IPS DF 6.9 (cell line): ENCODE measurements around the gene RTP5.

Experiments
- DNase-seq: peaks from one replicate; pipeline ENCODE4 v3.0.0-alpha.2; 2013; ENCODE audit warnings: low read depth, low spot score
- H3K27ac ChIP-seq: one replicate; pipeline ENCODE4 v1.5.1; 2013; ENCODE audit warnings: low read length, control low read depth
- H3K27me3 ChIP-seq: 2 replicates; pipeline ENCODE4 v1.6.1; 2013; ENCODE audit warnings: mild to moderate bottlenecking, low read length; ENCODE audit not compliant: control insufficient read depth, insufficient read depth
- H3K36me3 ChIP-seq: 2 replicates; pipeline ENCODE4 v1.6.1; 2013; ENCODE audit warnings: low read length; ENCODE audit not compliant: control insufficient read depth, insufficient read depth
- H3K4me1 ChIP-seq: 2 replicates; pipeline ENCODE4 v1.6.1; 2013; ENCODE audit warnings: low read length; ENCODE audit not compliant: control insufficient read depth, insufficient read depth
- H3K4me3 ChIP-seq: 2 replicates; pipeline ENCODE4 v1.5.1; 2013; ENCODE audit warnings: mild to moderate bottlenecking, low read length
- H3K9me3 ChIP-seq: 2 replicates; pipeline ENCODE4 v1.6.1; 2013; ENCODE audit warnings: low read length, inconsistent platforms; ENCODE audit not compliant: control insufficient read depth, insufficient read depth
- WGBS: extraction: QIAGEN DNeasy Blood & Tissue Kit; methylation state at CpG from one replicate; pipeline ENCODE4 v1.1.7; 2013; ENCODE audit warnings: mixed read lengths, missing lambda C conversion rate; ENCODE audit not compliant: insufficient read length, insufficient coverage; 5-methylcytosine and 5-hydroxymethylcytosine counted together

RTP5 gene

DNA sequence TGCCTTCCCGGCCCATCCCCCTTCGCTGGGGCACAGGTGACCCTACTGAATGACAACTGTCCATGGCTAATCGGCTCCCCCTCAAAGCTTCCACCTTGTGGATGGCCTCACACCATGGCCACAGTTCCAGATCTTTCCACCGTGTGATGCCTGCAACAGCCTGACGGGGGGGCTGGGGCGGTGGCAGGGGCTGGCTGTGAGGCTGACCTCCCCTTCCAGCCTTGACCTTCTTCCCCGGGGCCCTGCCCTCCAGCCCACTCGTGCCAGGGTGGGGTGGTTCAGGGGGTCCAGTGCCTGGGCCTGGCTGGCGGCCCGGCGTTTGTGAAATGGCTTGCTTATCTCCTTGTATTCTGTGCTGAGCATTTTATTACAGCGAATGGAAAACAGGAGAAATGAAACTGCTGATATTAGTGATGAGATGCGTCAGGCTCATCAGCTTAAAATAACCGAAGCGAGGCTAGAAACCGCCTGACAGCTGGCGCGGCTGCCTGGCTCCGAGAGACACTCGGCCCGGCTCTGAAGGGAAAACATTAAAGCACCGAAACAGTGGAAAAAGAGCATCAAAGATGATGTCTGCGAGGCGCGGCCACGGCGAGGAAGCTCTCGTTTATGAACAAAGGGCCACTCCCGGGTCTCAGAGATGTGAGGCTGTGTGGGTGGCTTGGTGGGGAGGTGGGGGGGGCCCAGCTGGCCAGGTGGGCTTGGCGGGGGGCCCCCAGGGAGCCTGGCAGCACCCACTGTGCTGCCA is 9.9 kb upstream of the RTP5 start:
- no peak for DNase-seq
- peaks cover 11% of the 10 kb centered on the region for H3K4me1 ChIP-seq

DNA sequence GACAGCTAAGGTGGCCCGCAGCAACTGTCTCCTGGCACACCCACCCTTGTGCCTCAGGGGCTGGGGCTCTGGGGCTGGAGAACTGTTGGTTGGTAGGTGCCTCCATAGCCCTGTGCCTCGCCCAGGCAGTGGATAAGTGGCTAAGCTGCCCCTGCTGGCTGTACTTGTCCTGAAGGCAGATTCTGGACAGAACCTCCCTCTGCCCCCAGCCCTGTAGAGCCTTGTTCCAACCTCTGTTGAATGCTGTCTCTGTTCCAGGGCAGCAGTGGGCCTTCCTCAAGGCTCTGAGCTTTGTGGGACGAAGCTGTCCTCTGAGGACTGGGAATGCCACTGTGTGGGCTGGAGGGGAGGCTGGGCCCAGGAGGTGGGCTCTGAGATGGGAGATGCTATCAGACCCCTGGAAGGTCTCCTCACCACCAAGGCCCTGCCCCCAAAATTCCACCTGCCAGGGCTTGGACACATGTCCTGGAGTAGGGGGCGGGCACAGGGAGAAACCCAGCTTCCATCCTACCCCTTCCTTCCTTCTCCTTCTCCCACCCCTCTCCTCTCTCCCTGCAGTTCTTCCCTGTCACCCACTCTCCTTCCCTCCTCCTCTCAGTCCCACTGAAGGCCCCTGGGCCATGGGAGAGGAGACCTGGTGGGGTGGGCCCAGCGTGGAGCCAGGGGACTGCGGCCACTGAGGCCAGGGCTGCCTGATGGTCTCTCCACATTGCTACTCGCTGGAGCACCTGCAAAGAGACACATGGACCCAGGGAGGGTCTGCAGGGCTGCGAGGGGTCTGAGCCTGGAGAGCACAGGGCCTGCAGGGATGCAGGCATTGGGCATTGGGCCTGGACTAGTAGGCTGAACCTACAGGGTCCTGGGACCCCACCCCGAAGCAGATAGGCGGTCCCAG is 9.1 kb upstream of the RTP5 start:
- Histone ChIP-seq H3K4me1 (peaks cover 12% of the 10 kb centered on the region), H3K27ac (no peak overlapping the region), H3K27me3 (no peaks in the 10 kb centered on the region), H3K36me3 (0 out of 2 replicates have a peak, but pooled peaks cover 3% of the 10 kb centered on the region), H3K9me3 (no peaks in the 10 kb centered on the region), H3K4me3 (no peak overlapping the region)
- no peak for DNase-seq
- WGBS = no CpG with 5 or more reads among the region's 10 CpGs

More for the DNA sequence above, 9.9 kb upstream of the RTP5 start:
- WGBS = no CpG with 5 or more reads among the region's 30 CpGs
- H3K27ac ChIP-seq = no peak overlapping the region
- no peaks in the 10 kb centered on the region for H3K9me3 ChIP-seq
- no peaks in the 10 kb centered on the region for H3K36me3 ChIP-seq
- no peaks in the 10 kb centered on the region for H3K27me3 ChIP-seq
- H3K4me3 ChIP-seq = no peak overlapping the region

GRCh38 chr2:241861264-241861663 is 8.3 kb upstream of the RTP5 start:
- no peak for DNase-seq
- Histone ChIP-seq H3K27ac (no peak overlapping the region), H3K36me3 (0 out of 2 replicates have a peak, but pooled peaks cover 3% of the 10 kb centered on the region), H3K4me3 (no peak overlapping the region), H3K27me3 (no peaks in the 10 kb centered on the region), H3K4me1 (peaks cover 12% of the 10 kb centered on the region), H3K9me3 (no peaks in the 10 kb centered on the region)
- 100% methylated on average over 1 of the region's 1 CpG for WGBS

GRCh38 chr2:241862093-241862492 is 7.4 kb upstream of the RTP5 start:
- H3K27me3 ChIP-seq = no peaks in the 10 kb centered on the region
- 100% methylated on average over 2 of the region's 8 CpGs for WGBS
- H3K27ac ChIP-seq = no peak overlapping the region
- 0 out of 2 replicates have a peak, but pooled peaks cover 3% of the 10 kb centered on the region for H3K36me3 ChIP-seq
- peaks cover 14% of the 10 kb centered on the region for H3K4me1 ChIP-seq
- no peaks in the 10 kb centered on the region for H3K9me3 ChIP-seq
- DNase-seq = no peak
- no peak overlapping the region for H3K4me3 ChIP-seq

DNA sequence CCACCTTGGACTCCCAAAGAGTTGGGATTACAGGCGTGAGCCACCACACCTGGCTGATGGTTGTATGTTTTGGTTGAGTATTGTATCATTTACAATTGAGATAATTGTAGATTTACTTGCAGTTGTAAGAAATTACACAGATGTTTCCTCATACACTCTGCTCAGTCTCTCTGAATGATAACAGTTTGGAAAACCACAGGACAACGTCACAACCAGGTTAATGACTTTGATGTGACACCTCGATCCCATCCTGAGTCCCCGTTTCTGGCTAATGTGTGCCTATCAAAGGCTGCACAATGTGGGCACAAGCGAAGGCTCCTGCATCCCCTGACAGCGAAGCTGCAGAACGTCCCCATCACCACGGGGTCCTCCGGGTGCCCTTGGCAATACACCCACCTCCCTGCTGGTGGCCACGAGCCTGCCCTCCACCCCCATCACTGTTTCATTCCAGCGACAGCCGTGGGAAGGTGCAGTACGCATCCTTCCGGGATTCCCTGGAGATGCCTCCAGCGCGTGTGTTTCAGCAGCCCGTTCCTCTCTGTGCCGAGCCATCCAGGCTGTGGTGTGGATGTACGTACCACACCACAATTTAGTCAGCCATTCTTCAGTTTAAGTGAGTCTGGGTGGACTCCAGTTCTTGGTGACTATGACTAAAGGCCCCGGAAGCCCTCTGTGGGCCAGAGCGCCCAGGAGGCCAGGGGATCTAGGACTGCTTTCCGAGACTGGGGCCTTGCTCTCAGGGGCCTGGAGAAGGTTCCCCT is 6.6 kb upstream of the RTP5 start:
- no peak overlapping the region for H3K27ac ChIP-seq
- WGBS = no CpG with 5 or more reads among the region's 22 CpGs

DNA sequence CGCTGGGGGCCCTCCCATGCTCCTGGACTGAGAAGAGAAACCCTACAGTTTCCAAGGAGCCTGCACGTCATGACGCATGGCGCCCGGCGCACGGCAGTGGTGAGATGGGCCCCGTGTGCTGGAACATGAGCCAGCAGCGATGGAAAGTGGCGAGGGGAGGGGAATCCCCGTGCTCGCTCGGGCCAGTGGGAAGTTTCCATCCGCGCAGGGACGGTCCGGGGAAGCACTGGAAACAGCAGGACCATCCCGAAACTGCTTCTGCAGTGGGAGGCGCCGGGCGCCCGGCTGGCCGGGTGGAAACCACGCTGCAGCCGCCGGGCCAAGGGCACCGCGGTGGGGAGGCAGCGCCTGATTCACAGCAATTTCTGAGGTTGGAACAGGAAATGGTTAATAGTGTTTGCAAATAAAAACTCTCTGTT is 6.0 kb upstream of the RTP5 start:
- H3K27me3 ChIP-seq = no peaks in the 10 kb centered on the region
- WGBS = no CpG with 5 or more reads among the region's 29 CpGs
- no peak overlapping the region for H3K27ac ChIP-seq
- H3K9me3 ChIP-seq = no peaks in the 10 kb centered on the region
- H3K36me3 ChIP-seq = 0 out of 2 replicates have a peak, but pooled peaks cover 3% of the 10 kb centered on the region
- H3K4me1 ChIP-seq = peaks cover 13% of the 10 kb centered on the region
- no peak overlapping the region for H3K4me3 ChIP-seq
- DNase-seq = no peak

More for the DNA sequence above, 6.6 kb upstream of the RTP5 start:
- DNase-seq = no peak
- H3K9me3 ChIP-seq = no peaks in the 10 kb centered on the region
- no peak overlapping the region for H3K4me3 ChIP-seq
- peaks cover 14% of the 10 kb centered on the region for H3K4me1 ChIP-seq
- no peaks in the 10 kb centered on the region for H3K27me3 ChIP-seq
- H3K36me3 ChIP-seq = 0 out of 2 replicates have a peak, but pooled peaks cover 3% of the 10 kb centered on the region

DNA sequence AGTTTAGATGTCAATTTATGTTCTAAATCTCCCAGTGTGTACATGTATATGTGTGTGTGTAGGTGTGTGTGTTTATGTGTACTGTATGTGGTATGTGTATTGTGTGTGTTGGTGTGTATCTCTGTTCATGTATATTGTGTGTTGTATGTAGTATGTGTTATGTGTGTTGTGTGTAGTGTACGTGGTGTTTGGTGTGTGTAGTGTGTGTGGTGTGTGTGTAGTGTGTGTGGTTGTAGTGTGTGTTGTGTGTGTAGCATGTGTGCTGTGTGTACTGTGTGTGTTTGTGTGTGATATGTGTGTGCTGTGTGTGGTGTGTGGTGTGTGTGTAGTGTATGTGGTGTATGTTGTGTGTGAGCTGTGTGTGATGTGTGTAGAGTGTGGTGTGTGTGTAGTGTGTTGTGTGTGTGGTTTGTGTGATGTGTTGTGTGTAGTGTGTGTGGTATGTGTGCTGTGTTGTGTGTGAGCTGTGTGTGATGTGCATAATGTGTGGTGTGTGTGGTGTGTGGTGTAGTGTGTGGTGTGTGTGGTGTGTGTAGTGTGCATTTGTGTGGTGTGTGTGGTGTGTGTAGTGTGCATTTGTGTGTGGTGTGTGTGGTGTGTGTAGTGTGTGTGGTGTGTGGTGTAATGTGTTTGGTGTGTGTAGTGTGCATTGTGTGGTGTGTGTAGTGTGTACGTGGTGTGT is 5.2 kb upstream of the RTP5 start:
- Histone ChIP-seq H3K36me3 (0 out of 2 replicates have a peak, but pooled peaks cover 3% of the 10 kb centered on the region), H3K9me3 (no peaks in the 10 kb centered on the region), H3K27me3 (no peaks in the 10 kb centered on the region), H3K27ac (no peak overlapping the region), H3K4me1 (peaks cover 7% of the 10 kb centered on the region), H3K4me3 (no peak overlapping the region)
- no peak for DNase-seq
- WGBS = 100% methylated on average over 2 of the region's 2 CpGs

DNA sequence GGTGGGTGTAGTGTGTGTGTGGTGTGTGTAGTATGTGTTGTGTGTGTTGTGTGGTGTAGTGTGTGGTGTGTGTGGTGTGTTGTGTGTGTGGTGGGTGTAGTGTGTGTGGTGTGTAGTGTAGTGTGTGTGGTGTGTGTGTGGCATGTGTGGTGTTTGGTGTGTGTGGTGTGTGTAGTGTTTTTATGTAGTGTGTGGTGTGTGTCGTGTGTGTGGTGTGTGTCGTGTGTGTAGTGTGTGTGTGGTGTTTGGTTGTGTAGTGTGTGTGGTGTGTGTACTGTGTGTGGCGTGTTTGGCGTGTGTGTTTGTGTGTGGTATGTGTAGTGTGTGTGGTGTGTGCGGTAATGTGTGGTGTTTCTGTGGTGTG is 4.7 kb upstream of the RTP5 start:
- Histone ChIP-seq H3K27ac (no peak overlapping the region), H3K36me3 (0 out of 2 replicates have a peak, but pooled peaks cover 3% of the 10 kb centered on the region), H3K4me1 (peaks cover 6% of the 10 kb centered on the region), H3K27me3 (no peaks in the 10 kb centered on the region), H3K4me3 (no peak overlapping the region), H3K9me3 (no peaks in the 10 kb centered on the region)
- WGBS = 100% methylated on average over 5 of the region's 5 CpGs
- no peak for DNase-seq

DNA sequence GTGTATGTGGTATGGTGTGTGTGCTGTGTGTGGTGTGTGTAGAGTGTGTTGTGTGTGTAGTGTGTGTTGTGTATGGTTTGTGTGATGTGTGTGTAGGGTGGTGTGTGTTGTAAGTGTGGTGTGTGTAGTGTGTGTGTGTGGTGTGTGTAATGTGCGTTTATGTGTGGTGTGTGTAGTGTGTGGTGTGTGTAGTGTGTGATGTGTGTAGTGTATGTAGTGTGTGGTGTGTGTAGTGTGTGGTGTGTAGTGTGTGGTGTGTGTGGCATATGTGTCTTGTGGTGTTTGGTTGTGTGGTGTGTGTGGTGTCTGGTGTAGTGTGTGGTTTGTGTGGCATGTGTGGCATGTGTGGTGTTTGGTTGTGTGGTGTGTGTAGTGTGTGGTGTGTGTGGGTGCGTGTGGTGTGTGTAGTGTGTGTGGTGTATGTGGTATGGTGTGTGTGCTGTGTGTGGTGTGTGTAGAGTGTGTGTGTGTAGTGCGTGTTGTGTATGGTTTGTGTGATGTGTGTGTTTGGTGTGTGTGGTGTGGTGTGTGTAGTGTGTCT is 4.0 kb upstream of the RTP5 start:
- no peak overlapping the region for H3K27ac ChIP-seq
- H3K4me1 ChIP-seq = peaks cover 6% of the 10 kb centered on the region
- WGBS = 100% methylated on average over 3 of the region's 3 CpGs
- 0 out of 2 replicates have a peak, but pooled peaks cover 3% of the 10 kb centered on the region for H3K36me3 ChIP-seq
- H3K4me3 ChIP-seq = no peak overlapping the region
- H3K27me3 ChIP-seq = no peaks in the 10 kb centered on the region
- H3K9me3 ChIP-seq = no peaks in the 10 kb centered on the region
- DNase-seq = no peak
